CD4-positive, alpha-beta T cell treated with Interleukin-21 for 1 hour (primary cell): ENCODE results near the gene NUDT10.
A peak's percentile ranks its signal among the peaks of the same experiment; 100 is the strongest.
"Not testable (repeated sequence)": the region's sequence is repeated elsewhere in the genome, so short reads cannot be mapped to it uniquely, and the experiment has no call there.

Experiments
- DNase-seq: peaks from one replicate; pipeline ENCODE4 v3.0.0-alpha.2; 2020

Gene NUDT10

GRCh38 chrX:51332188-51332942 is at the start of gene NUDT10:
Gene NUDT10 (plus strand): TSS chrX:51332822. CDS start chrX:51332966, 144 bp downstream.
- peak; percentile 1 for DNase-seq

- no peak for DNase-seq
These were observed 40.2 kb upstream of the NUDT10 start for GRCh38 chrX:51292421-51292820.

- DNase-seq: no peak
These were observed 36.5 kb upstream of the NUDT10 start for GRCh38 chrX:51296138-51296537.

GRCh38 chrX:51316271-51316670 is 16.4 kb upstream of the NUDT10 start:
- no peak for DNase-seq

GRCh38 chrX:51332943-51333785 is 542 bp downstream of the NUDT10 start:
- not testable (repeated sequence) for DNase-seq

- no peak for DNase-seq
These were observed 1.7 kb downstream of the NUDT10 start for GRCh38 chrX:51334276-51334675.

- peak; percentile 51 for DNase-seq
These were observed 4.0 kb downstream of the NUDT10 start for GRCh38 chrX:51336584-51336983.

GRCh38 chrX:51361251-51361650 is 28.6 kb downstream of the NUDT10 start:
- DNase-seq: no peak

- no peak for DNase-seq
These were observed 44.0 kb downstream of the NUDT10 start for GRCh38 chrX:51376672-51377071.
